Kidney epithelial cell (primary cell): ENCODE data around the gene SNED1. TPM values are rescaled to one million over a fixed set of nuclear protein-coding genes. Genes with fewer than 3 reads are reported as not detected.
A peak's percentile ranks its signal among the peaks of the same experiment; 100 is the strongest.
"Not testable (repeated sequence)": the region's sequence is repeated elsewhere in the genome, so short reads cannot be mapped to it uniquely, and the experiment has no call there.

Experiments used
- DNase-seq: peaks from one replicate; pipeline ENCODE4 v3.0.0-alpha.2; 2010; ENCODE audit warnings: low read depth
- H3K27me3 ChIP-seq: 2 replicates; pipeline ENCODE4 v1.6.0; 2011; ENCODE audit warnings: low read length; ENCODE audit not compliant: control insufficient read depth, insufficient read depth
- H3K36me3 ChIP-seq: 2 replicates; pipeline ENCODE4 v1.5.1; 2011; ENCODE audit warnings: low read length; ENCODE audit not compliant: control insufficient read depth, insufficient read depth
- H3K4me3 ChIP-seq: 2 replicates; pipeline ENCODE4 v1.5.1; 2011; ENCODE audit warnings: low read depth, mild to moderate bottlenecking, control low read depth, low read length
- total RNA-seq: library from RNA; depleted of rRNA; stranded (reverse); fragments of >200 nt; gene quantifications from 2 replicates; pipeline ENCODE4 v1.2.3, GENCODE V29; 2015
- TF ChIP-seq, protein P1 (sequence below): IDR thresholded peaks from 2 replicates; pipeline ENCODE4 v1.5.1; 2011; ENCODE audit warnings: mild to moderate bottlenecking, moderate library complexity, low read length, control low read depth, inconsistent platforms; ENCODE audit not compliant: insufficient read depth, poor library complexity, severe bottlenecking

Gene SNED1
- total RNA-seq, 1 donor from 2014 or later = 2.2 TPM

DNA sequence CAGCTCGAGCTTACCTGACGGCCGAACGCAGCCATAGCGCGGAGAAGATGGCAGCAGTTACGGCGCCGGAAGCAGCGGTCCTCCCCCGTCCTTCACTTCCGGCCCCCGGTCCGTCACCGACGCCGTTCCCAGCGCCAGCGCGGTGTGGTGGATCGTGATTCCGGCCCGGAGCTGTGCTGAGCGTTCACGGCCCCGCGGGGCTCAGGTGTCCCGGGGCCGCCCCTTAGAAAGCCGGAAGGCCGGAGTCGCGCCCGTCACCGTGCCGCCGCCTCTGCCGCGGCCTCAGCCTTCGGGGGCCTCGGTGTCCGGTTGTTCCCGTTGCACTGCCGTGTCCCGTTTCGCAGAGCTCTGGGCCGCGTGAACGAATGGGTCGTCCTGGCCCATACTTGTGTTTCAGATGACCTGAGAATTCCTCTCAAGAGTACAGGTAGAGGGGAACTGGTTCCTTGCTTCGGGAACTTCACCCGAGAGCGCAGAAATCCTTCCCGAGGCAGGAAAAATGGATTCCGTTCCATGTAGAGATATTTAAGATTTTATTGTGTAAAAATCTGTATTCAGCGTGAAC, 103.9 kb downstream of the SNED1 start, which contains the start of gene MTERF4:
MTERF4 (minus strand) TSS at position 49 of the 565 bp plus-strand sequence; CDS start at position 35, 14 bp downstream.
- TF ChIP-seq, protein P1, sequence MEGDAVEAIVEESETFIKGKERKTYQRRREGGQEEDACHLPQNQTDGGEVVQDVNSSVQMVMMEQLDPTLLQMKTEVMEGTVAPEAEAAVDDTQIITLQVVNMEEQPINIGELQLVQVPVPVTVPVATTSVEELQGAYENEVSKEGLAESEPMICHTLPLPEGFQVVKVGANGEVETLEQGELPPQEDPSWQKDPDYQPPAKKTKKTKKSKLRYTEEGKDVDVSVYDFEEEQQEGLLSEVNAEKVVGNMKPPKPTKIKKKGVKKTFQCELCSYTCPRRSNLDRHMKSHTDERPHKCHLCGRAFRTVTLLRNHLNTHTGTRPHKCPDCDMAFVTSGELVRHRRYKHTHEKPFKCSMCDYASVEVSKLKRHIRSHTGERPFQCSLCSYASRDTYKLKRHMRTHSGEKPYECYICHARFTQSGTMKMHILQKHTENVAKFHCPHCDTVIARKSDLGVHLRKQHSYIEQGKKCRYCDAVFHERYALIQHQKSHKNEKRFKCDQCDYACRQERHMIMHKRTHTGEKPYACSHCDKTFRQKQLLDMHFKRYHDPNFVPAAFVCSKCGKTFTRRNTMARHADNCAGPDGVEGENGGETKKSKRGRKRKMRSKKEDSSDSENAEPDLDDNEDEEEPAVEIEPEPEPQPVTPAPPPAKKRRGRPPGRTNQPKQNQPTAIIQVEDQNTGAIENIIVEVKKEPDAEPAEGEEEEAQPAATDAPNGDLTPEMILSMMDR = no peak
- peak; percentile 37 for DNase-seq
- no peaks in the 10 kb centered on the region for H3K27me3 ChIP-seq

DNA sequence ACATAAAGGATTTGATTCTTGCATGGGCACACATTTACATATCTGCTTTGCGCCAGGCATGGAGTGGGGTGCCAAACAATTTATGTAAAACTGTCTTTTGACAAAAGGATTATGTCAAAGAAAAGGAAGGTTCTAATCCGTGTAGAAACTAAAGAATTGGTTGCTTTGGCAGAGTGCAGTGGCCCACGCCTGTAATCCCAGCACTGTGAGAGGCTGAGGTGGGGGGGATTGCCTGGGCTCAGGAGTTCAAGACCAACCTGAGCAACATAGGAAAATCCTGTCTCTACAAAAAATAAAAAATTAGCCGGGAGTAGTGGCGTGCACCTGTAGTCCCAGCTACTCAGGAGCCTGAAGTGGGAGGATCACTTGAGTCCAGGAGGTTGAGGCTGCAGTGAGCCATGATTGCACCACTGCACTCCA, 104.8 kb downstream of the SNED1 start:
- DNase-seq = no peak
- TF ChIP-seq, protein P1 = no peak
- peak overlapping the region; percentile 96 for H3K4me3 ChIP-seq
- no peaks in the 10 kb centered on the region for H3K36me3 ChIP-seq
- no peaks in the 10 kb centered on the region for H3K27me3 ChIP-seq

More for the DNA sequence above, 103.9 kb downstream of the SNED1 start, which contains the start of gene MTERF4:
- Histone ChIP-seq H3K36me3 (no peaks in the 10 kb centered on the region), H3K4me3 (peak within 1 kb of the TSS; percentile 96)

DNA sequence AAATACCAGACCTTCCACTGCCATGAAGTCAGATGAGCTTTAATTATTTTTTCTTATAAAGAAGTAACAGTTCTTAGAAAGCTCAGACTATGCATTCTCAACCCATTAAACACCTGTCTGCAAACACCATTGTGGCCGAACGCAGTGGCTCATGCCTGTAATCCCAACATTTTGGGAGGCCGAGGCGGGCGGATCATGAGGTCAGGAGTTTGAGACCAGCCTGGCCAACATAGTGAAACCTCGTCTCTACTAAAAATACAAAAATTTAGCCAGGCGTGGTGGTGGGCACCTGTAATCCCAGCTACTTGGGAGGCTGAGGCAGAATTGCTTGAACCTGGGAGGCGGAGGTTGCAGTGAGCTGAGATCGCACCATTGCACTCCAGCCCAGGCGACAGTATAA, 106.2 kb downstream of the SNED1 start:
- not testable (repeated sequence) for H3K27me3 ChIP-seq, H3K36me3 ChIP-seq, H3K4me3 ChIP-seq, DNase-seq

DNA sequence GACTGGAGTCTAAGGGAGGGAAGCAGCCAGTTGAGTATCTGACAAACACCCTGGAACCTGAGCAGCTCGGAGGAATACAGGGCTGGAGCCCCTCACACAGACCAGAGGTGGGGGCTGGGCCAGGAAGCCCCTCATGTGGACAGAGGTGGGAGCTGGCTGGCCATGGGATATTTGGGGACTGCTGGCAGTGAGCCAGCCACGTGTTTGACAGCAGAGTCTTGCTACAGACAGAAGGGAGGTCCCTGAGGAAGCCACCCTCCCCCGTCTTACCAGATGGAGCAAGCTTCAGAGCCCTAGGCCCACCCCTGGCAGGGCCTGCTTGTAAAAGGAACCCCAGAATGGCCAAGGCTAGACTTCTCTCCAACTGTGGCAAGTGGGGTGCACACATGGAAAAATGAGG, 107.2 kb downstream of the SNED1 start:
- DNase-seq = no peak
- Histone ChIP-seq H3K27me3 (no peaks in the 10 kb centered on the region), H3K36me3 (no peaks in the 10 kb centered on the region), H3K4me3 (no peak overlapping the region)
- TF ChIP-seq, protein P1 = no peak

DNA sequence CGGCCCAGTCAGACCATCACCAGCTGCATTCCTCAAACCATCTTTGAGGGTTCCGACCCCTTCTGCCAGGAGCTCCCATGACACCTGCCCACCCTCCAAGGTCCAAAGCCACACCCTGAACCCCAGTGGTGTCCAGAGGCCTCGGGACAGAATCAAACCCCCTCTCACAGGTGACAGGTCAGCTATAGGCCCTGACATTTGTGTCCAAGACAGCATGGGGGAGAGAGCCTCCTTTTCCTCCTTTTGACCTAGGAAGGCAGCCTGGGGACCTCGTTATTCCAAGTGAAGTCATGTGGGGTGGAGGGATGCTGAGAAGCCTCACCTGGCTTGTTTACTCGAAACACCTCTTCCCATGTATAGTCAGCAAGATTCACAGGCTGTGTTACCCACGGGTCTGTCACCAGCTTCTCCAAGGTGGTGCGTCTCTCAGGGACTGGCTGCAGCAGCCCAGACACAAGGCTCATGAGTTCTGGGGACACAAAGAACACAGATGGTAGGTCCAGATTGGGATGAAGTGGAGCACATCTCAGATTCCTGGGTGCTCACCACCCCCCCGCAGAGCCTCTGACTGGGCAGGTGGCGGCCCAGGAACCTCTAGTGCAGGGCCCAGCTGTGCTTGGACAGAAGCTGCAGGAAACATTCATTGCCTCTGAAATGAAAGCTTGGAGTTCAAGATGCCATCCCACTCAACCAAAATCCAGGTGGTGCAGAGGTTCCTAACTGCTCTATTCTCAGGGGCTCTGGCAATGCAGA, 108.8 kb downstream of the SNED1 start:
- TF ChIP-seq, protein P1 = no peak
- Histone ChIP-seq H3K27me3 (no peaks in the 10 kb centered on the region), H3K36me3 (no peaks in the 10 kb centered on the region), H3K4me3 (no peak overlapping the region)
- DNase-seq = no peak

DNA sequence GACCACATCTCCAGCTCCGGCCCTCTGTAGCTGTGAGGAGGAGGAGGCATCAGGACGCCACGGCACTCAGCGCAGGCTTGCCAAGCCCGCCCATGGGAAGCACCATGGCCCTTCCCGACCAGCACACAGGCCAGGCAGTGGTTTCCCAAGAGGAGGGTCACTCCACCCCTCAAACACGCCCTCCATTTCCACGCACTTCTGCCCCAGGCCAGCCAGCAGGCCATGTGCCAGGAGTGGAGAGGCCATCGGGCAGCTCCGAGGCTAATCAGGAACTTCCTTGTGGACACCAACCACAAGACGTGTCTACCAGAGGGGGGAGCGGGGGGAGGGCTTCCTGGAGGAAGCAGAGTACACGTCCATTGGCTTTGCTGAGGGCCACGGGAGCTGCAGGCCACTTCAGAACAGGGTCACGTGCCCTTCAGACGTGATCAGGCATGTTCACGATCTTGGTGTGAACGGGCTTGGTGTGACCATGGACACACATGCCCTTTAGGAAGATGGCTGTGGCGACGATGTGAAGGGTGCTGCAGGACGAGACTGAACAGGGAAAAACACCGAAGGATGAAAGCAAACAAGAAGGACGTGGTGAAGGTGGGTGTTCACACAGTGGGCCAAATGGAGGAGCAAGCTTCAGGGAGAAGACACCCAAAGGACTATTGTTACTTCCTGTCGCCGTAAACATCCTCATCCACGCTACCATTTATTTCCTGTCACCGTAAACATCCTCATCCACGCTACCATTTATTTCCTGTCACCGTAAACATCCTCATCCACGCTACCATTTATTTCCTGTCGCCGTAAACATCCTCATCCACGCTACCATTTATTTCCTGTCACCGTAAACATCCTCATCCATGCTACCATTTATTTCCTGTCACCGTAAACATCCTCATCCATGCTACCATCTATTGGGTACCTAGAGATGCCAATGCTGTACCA, 110.1 kb downstream of the SNED1 start:
- H3K36me3 ChIP-seq = no peaks in the 10 kb centered on the region
- H3K27me3 ChIP-seq = no peaks in the 10 kb centered on the region
- TF ChIP-seq, protein P1 = no peak

More for the DNA sequence above, 110.1 kb downstream of the SNED1 start:
- H3K4me3 ChIP-seq = no peak overlapping the region
- no peak for DNase-seq
